Trophoblast cell (in vitro differentiated cells and primary cell): Measurements from ENCODE around the gene LCN9.

ENCODE experiments used
- DNase-seq, 2 donors: peaks; one replicate each; pipeline ENCODE4 v3.0.0-alpha.2; 2016
- H2AFZ ChIP-seq: 2 replicates; pipeline ENCODE4 v1.6.1; 2013; ENCODE audit warnings: low read length, moderate library complexity, mild to moderate bottlenecking; ENCODE audit not compliant: insufficient read depth, poor library complexity
- H2AK5ac ChIP-seq: 2 replicates; pipeline ENCODE4 v1.6.1; 2013; ENCODE audit warnings: mild to moderate bottlenecking, low read length
- H2BK120ac ChIP-seq: 2 replicates; pipeline ENCODE4 v1.6.1; 2013; ENCODE audit warnings: low read length, mild to moderate bottlenecking, moderate library complexity; ENCODE audit not compliant: insufficient read depth, poor library complexity
- H2BK12ac ChIP-seq: 2 replicates; pipeline ENCODE4 v1.6.1; 2013; ENCODE audit warnings: mild to moderate bottlenecking, low read length, moderate library complexity
- H2BK5ac ChIP-seq: 2 replicates; pipeline ENCODE4 v1.6.1; 2013; ENCODE audit warnings: low read length, low read depth, moderate library complexity, mild to moderate bottlenecking; ENCODE audit not compliant: poor library complexity
- H3K14ac ChIP-seq: 2 replicates; pipeline ENCODE4 v1.6.1; 2013; ENCODE audit warnings: mild to moderate bottlenecking, low read length
- H3K18ac ChIP-seq: 2 replicates; pipeline ENCODE4 v1.6.1; 2013; ENCODE audit warnings: mild to moderate bottlenecking, low read length
- H3K23ac ChIP-seq: 2 replicates; pipeline ENCODE4 v1.6.1; 2013; ENCODE audit warnings: low read length
- H3K27ac ChIP-seq: 2 replicates; pipeline ENCODE4 v1.5.1; 2013; ENCODE audit warnings: low read depth, mild to moderate bottlenecking, inconsistent platforms, low read length, moderate library complexity
- H3K27me3 ChIP-seq: 2 replicates; pipeline ENCODE4 v1.6.1; 2013; ENCODE audit warnings: inconsistent platforms, mild to moderate bottlenecking, low read length, moderate library complexity; ENCODE audit not compliant: insufficient read depth
- H3K36me3 ChIP-seq, 2 experiments: 1 replicate in 1 of 2; 2 replicates in 1 of 2; pipeline ENCODE4 v1.6.1; 2013; ENCODE audit warnings: low read length in 2 of 2, mild to moderate bottlenecking in 2 of 2, moderate library complexity in 1 of 2; ENCODE audit not compliant: insufficient read depth in 2 of 2, control insufficient read depth in 1 of 2
- H3K4ac ChIP-seq: 2 replicates; pipeline ENCODE4 v1.6.1; 2013; ENCODE audit warnings: low read depth, mild to moderate bottlenecking, low read length, moderate library complexity
- H3K4me1 ChIP-seq, 2 experiments: 1 replicate in 1 of 2; 2 replicates in 1 of 2; pipeline ENCODE4 v1.6.1; 2013; ENCODE audit warnings: low read length in 2 of 2, mild to moderate bottlenecking in 2 of 2, moderate library complexity in 1 of 2; ENCODE audit not compliant: insufficient read depth in 2 of 2, control insufficient read depth in 1 of 2
- H3K4me2 ChIP-seq: 2 replicates; pipeline ENCODE4 v1.6.1; 2013; ENCODE audit warnings: inconsistent platforms, mild to moderate bottlenecking, low read length, moderate library complexity
- H3K4me3 ChIP-seq: 2 replicates; pipeline ENCODE4 v1.5.1; 2013; ENCODE audit warnings: mild to moderate bottlenecking, low read depth, low read length, inconsistent platforms
- H3K79me1 ChIP-seq: one replicate; pipeline ENCODE4 v1.6.1; 2013; ENCODE audit warnings: low read length
- H3K79me2 ChIP-seq: 2 replicates; pipeline ENCODE4 v1.6.1; 2013; ENCODE audit warnings: low read length, mild to moderate bottlenecking; ENCODE audit not compliant: control insufficient read depth, insufficient read depth, poor library complexity
- H3K9ac ChIP-seq: 2 replicates; pipeline ENCODE4 v1.6.1; 2013; ENCODE audit warnings: mild to moderate bottlenecking, low read length
- H3K9me3 ChIP-seq: 2 replicates; pipeline ENCODE4 v1.6.1; 2013; ENCODE audit warnings: low read depth, mild to moderate bottlenecking, control low read depth, inconsistent platforms, low read length; ENCODE audit not compliant: insufficient read depth
- H4K12ac ChIP-seq: 2 replicates; pipeline ENCODE4 v1.6.1; 2013; ENCODE audit warnings: low read depth, mild to moderate bottlenecking, low read length, moderate library complexity
- H4K8ac ChIP-seq: 2 replicates; pipeline ENCODE4 v1.6.1; 2013; ENCODE audit warnings: low read depth, mild to moderate bottlenecking, low read length, moderate library complexity
- H4K91ac ChIP-seq: one replicate; pipeline ENCODE4 v1.6.1; 2013; ENCODE audit warnings: low read depth, mild to moderate bottlenecking, low read length, moderate library complexity
- WGBS: extraction: QIAGEN DNeasy Blood & Tissue Kit; methylation state at CpG from one replicate; pipeline ENCODE4 v1.1.7; 2013; ENCODE audit warnings: missing lambda C conversion rate; ENCODE audit not compliant: insufficient read length, insufficient coverage; ENCODE audit errors: extremely low coverage; 5-methylcytosine and 5-hydroxymethylcytosine counted together

LCN9 gene

GRCh38 chr9:135698236-135698635 is 35.1 kb downstream of the LCN9 start:
- Histone ChIP-seq H2AFZ (no peak overlapping the region), H3K4me3 (no peak overlapping the region), H3K79me1 (no peaks in the 10 kb centered on the region), H2AK5ac (no peak overlapping the region), H3K27me3 (no peaks in the 10 kb centered on the region), H3K79me2 (no peaks in the 10 kb centered on the region), H3K27ac (no peak overlapping the region), H3K9me3 (peaks cover 2% of the 10 kb centered on the region), H3K9ac (no peak overlapping the region), H2BK12ac (no peak overlapping the region), H4K8ac (no peak overlapping the region), H3K18ac (no peak overlapping the region), H3K4me2 (no peak overlapping the region), H4K12ac (no peak overlapping the region), H3K4me1 (peaks cover 3 to 5% of the 10 kb centered on the region in 2 experiments), H2BK120ac (no peak overlapping the region), H3K4ac (no peak overlapping the region), H3K23ac (no peak overlapping the region), H3K36me3 (no peaks in the 10 kb centered on the region), H3K14ac (no peak overlapping the region), H2BK5ac (no peak overlapping the region), H4K91ac (no peak overlapping the region)
- no peak for DNase-seq
- WGBS: no CpG with 5 or more reads among the region's 21 CpGs

- Histone ChIP-seq H4K8ac (no peak overlapping the region), H3K9ac (no peak overlapping the region), H2BK12ac (no peak overlapping the region), H3K23ac (no peak overlapping the region), H3K27me3 (no peaks in the 10 kb centered on the region), H3K4ac (no peak overlapping the region), H3K14ac (no peak overlapping the region), H2BK5ac (no peak overlapping the region), H3K79me1 (no peaks in the 10 kb centered on the region), H3K79me2 (no peaks in the 10 kb centered on the region), H3K9me3 (peaks cover 3% of the 10 kb centered on the region), H3K36me3 (no peaks in the 10 kb centered on the region), H2BK120ac (no peak overlapping the region), H2AK5ac (no peak overlapping the region), H3K4me2 (no peak overlapping the region), H2AFZ (no peak overlapping the region), H3K4me1 (peaks cover 3 to 5% of the 10 kb centered on the region in 2 experiments), H4K12ac (no peak overlapping the region), H3K18ac (no peak overlapping the region), H3K4me3 (no peak overlapping the region), H3K27ac (no peak overlapping the region), H4K91ac (no peak overlapping the region)
- WGBS: no CpG with 5 or more reads among the region's 19 CpGs
- DNase-seq: no peak
Observed at GRCh38 chr9:135698767-135699166, 35.7 kb downstream of the LCN9 start.

- no peak within 1 kb of the TSS for H3K4me3 ChIP-seq
- H3K18ac ChIP-seq: no peak within 1 kb of the TSS
- no peak within 1 kb of the TSS for H2BK12ac ChIP-seq
- H4K8ac ChIP-seq: no peak within 1 kb of the TSS
- no peak within 1 kb of the TSS for H2BK5ac ChIP-seq
- H3K79me1 ChIP-seq: no peaks in the 10 kb centered on the region
- no peak within 1 kb of the TSS for H3K4me2 ChIP-seq
- no peak within 1 kb of the TSS for H3K4ac ChIP-seq
- H3K27ac ChIP-seq: no peak within 1 kb of the TSS
- H3K4me1 ChIP-seq: peaks cover 3 to 5% of the 10 kb centered on the region in 2 experiments
- H3K36me3 ChIP-seq: no peaks in the 10 kb centered on the region
- H3K23ac ChIP-seq: no peak within 1 kb of the TSS
- H3K9ac ChIP-seq: no peak within 1 kb of the TSS
- H3K27me3 ChIP-seq: no peaks in the 10 kb centered on the region
- no peak within 1 kb of the TSS for H4K12ac ChIP-seq
- no peaks in the 10 kb centered on the region for H3K79me2 ChIP-seq
- H2AFZ ChIP-seq: no peak within 1 kb of the TSS
- WGBS: no CpG with 5 or more reads among the region's 30 CpGs
- H2BK120ac ChIP-seq: no peak within 1 kb of the TSS
- no peak within 1 kb of the TSS for H2AK5ac ChIP-seq
- DNase-seq: no peak
- no peak within 1 kb of the TSS for H4K91ac ChIP-seq
- peaks cover 4% of the 10 kb centered on the region for H3K9me3 ChIP-seq
- no peak within 1 kb of the TSS for H3K14ac ChIP-seq
Observed at GRCh38 chr9:135699440-135699839, 36.3 kb downstream of the LCN9 start, which contains the start of gene SOHLH1. Gene SOHLH1 (minus strand): TSS chr9:135699481. CDS start chr9:135699467, 14 bp downstream.

- Histone ChIP-seq H3K36me3 (no peaks in the 10 kb centered on the region), H3K9me3 (peaks cover 4% of the 10 kb centered on the region), H3K27me3 (no peaks in the 10 kb centered on the region), H3K9ac (no peak overlapping the region), H3K14ac (no peak overlapping the region), H4K8ac (no peak overlapping the region), H3K18ac (no peak overlapping the region), H2BK5ac (no peak overlapping the region), H2AFZ (no peak overlapping the region), H3K79me2 (no peaks in the 10 kb centered on the region), H2BK120ac (no peak overlapping the region), H4K91ac (no peak overlapping the region), H3K27ac (no peak overlapping the region), H2BK12ac (no peak overlapping the region), H4K12ac (no peak overlapping the region), H2AK5ac (no peak overlapping the region), H3K23ac (no peak overlapping the region), H3K4me3 (no peak overlapping the region), H3K4me2 (no peak overlapping the region), H3K4ac (no peak overlapping the region), H3K79me1 (no peaks in the 10 kb centered on the region), H3K4me1 (peaks cover 3 to 5% of the 10 kb centered on the region in 2 experiments)
- no CpG with 5 or more reads among the region's 15 CpGs for WGBS
- no peak for DNase-seq
Observed at GRCh38 chr9:135700525-135700924, 37.4 kb downstream of the LCN9 start.
